Measurements from ENCODE around the gene ZNF827. TPM values are rescaled to one million over a fixed set of nuclear protein-coding genes. Genes with fewer than 3 reads are reported as not detected.

The ZNF827 gene
- total and polyA plus RNA-seq, 2 of the 8 experiments (the other 6 are each of a cell fraction or from before 2014, with no cell fraction given): 25.3 to 26.2 TPM

- TF ChIP-seq TAF7 (optimal IDR thresholded peaks at IDR 0.05; ENCODE audit: borderline replicate concordance, low read depth, low read length) (no peak), USF2 (IDR thresholded peaks at IDR 0.05; ENCODE audit: low read length) (no peak)
Observed at GRCh38 chr4:145814246-145814645, 124.4 kb downstream of the ZNF827 start (continued).

Measured in H1 (cell line).